EL (cell line): ENCODE results near the gene C2CD5.
A peak's percentile ranks its signal among the peaks of the same experiment; 100 is the strongest.
"Not testable (repeated sequence)": the region's sequence is repeated elsewhere in the genome, so short reads cannot be mapped to it uniquely, and the experiment has no call there.

Source experiments
- DNase-seq: peaks from one replicate; pipeline ENCODE4 v3.0.0-alpha.2; 2016

The C2CD5 gene

GRCh38 chr12:22544038-22544979 lies at the start of gene C2CD5:
Gene C2CD5, minus strand, starts transcription at chr12:22544542. Its CDS starts 392 bp downstream, at chr12:22544150.
- peak; percentile 98 for DNase-seq

GRCh38 chr12:22593864-22594263 lies 49.5 kb upstream of the C2CD5 start:
- no peak for DNase-seq

- no peak for DNase-seq
Measured at GRCh38 chr12:22588817-22589216, 44.5 kb upstream of the C2CD5 start.

GRCh38 chr12:22578328-22578727 lies 34.0 kb upstream of the C2CD5 start:
- no peak for DNase-seq

GRCh38 chr12:22577667-22578066 lies 33.3 kb upstream of the C2CD5 start:
- DNase-seq: no peak

- no peak for DNase-seq
Measured at GRCh38 chr12:22576473-22576872, 32.1 kb upstream of the C2CD5 start.

GRCh38 chr12:22576065-22576464 lies 31.7 kb upstream of the C2CD5 start:
- no peak for DNase-seq

- DNase-seq: no peak
Measured at GRCh38 chr12:22574921-22575320, 30.6 kb upstream of the C2CD5 start.

- DNase-seq: no peak
Measured at GRCh38 chr12:22573181-22573580, 28.8 kb upstream of the C2CD5 start.

GRCh38 chr12:22569253-22569652 lies 24.9 kb upstream of the C2CD5 start:
- DNase-seq: no peak

GRCh38 chr12:22562036-22563028 lies 18.0 kb upstream of the C2CD5 start:
- DNase-seq: no peak

- DNase-seq: not testable (repeated sequence)
Measured at GRCh38 chr12:22554750-22555149, 10.4 kb upstream of the C2CD5 start.

GRCh38 chr12:22551624-22552023 lies 7.3 kb upstream of the C2CD5 start:
- DNase-seq: no peak

- DNase-seq: no peak
Measured at GRCh38 chr12:22545255-22545654, 913 bp upstream of the C2CD5 start.

- no peak for DNase-seq
Measured at GRCh38 chr12:22543246-22544037, 900 bp downstream of the C2CD5 start.

- no peak for DNase-seq
Measured at GRCh38 chr12:22541496-22542155, 2.7 kb downstream of the C2CD5 start.

GRCh38 chr12:22539055-22539454 lies 5.3 kb downstream of the C2CD5 start:
- no peak for DNase-seq

- no peak for DNase-seq
Measured at GRCh38 chr12:22538311-22538710, 6.0 kb downstream of the C2CD5 start.

GRCh38 chr12:22536971-22537544 lies 7.3 kb downstream of the C2CD5 start:
- DNase-seq: no peak

- no peak for DNase-seq
Measured at GRCh38 chr12:22536346-22536945, 7.9 kb downstream of the C2CD5 start.

- DNase-seq: no peak
Measured at GRCh38 chr12:22535478-22535877, 8.9 kb downstream of the C2CD5 start.
